SH-SY5Y (cell line): ENCODE results near the gene UBAC1.

ENCODE experiments used
- GATA2 ChIP-seq: IDR thresholded peaks from 2 replicates; pipeline ENCODE4 v1.6.1; 2011; ENCODE audit warnings: mild to moderate bottlenecking, low read depth, low read length
- GATA3 ChIP-seq: IDR thresholded peaks from 2 replicates; pipeline ENCODE4 v1.6.1; 2011; ENCODE audit warnings: low read depth, mild to moderate bottlenecking, low read length, moderate library complexity

UBAC1 gene

DNA sequence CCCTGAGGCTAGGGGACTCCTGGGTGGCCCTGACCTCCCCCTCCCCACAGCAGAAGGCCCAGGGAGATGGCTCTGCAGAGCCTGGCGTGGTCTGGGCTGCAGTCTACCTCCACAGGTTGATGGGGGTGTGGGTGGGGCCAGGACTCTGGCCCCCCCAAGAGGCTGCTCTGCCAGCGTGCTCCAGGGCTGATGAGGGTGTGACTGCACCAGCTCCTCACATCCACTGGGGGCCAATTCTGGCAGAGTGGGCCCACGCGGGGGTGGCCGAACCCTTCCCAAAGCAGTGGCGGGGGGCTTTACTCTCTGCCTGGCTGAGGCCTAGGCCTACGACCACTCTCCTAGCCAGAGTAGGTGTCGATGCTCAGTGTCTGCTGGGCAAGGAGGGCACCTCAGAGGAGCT, 28.0 kb upstream of the UBAC1 start:
- TF ChIP-seq GATA2 (no peak), GATA3 (no peak)

DNA sequence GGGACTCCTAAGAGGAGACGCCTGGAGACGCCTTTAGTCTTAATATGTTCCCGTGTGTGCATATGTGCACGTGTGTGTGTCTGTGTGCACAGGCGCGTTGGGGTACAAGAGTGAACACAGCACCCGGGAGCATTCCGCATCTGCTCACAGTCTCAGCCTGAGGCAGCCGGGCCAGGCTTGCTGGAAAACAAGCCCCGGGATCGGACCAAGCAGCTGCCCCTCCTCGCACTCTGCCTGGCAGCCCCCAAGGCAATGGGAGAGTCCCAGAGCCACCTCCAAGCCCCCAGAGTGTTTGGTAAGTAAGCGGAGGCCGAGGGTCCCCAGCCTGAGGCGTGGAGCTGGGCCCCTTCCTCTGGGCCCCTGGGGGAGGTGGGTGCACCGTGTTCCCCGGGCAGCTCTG, 27.3 kb upstream of the UBAC1 start:
- TF ChIP-seq GATA2, result no peak
- TF ChIP-seq GATA3, result no peak

GRCh38 chr9:135987838-135988404, 26.7 kb upstream of the UBAC1 start:
- TF ChIP-seq GATA2, result no peak
- TF ChIP-seq GATA3, result no peak

- TF ChIP-seq GATA3 (no peak), GATA2 (no peak)
Observed at GRCh38 chr9:135986605-135987004, 25.4 kb upstream of the UBAC1 start.

DNA sequence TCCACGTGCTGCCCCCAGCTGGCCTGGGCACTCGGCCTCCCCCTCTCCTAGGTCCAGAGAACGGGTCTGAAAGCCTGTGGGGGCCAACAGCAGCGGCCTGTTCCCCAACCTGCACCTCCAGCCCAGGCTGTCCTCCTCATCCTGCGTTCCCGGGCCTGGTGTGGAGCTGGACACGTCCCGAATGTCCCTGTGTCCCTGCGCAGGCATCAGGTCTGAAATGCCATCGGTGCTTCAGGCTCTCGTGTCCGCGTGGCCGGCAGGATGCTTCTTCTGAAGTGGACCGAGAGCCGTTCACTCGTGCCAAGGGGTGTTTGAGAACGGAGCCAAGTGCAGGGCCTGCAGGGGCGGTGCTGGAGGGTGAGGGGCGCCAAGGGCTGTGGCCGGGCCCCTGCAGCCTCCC, 24.7 kb upstream of the UBAC1 start:
- TF ChIP-seq GATA2 (no peak), GATA3 (no peak)

- TF ChIP-seq GATA2 (no peak), GATA3 (no peak)
Observed at GRCh38 chr9:135985459-135985774, 24.2 kb upstream of the UBAC1 start.

GRCh38 chr9:135984072-135984710, 23.0 kb upstream of the UBAC1 start:
- TF ChIP-seq GATA2 (no peak), GATA3 (no peak)

DNA sequence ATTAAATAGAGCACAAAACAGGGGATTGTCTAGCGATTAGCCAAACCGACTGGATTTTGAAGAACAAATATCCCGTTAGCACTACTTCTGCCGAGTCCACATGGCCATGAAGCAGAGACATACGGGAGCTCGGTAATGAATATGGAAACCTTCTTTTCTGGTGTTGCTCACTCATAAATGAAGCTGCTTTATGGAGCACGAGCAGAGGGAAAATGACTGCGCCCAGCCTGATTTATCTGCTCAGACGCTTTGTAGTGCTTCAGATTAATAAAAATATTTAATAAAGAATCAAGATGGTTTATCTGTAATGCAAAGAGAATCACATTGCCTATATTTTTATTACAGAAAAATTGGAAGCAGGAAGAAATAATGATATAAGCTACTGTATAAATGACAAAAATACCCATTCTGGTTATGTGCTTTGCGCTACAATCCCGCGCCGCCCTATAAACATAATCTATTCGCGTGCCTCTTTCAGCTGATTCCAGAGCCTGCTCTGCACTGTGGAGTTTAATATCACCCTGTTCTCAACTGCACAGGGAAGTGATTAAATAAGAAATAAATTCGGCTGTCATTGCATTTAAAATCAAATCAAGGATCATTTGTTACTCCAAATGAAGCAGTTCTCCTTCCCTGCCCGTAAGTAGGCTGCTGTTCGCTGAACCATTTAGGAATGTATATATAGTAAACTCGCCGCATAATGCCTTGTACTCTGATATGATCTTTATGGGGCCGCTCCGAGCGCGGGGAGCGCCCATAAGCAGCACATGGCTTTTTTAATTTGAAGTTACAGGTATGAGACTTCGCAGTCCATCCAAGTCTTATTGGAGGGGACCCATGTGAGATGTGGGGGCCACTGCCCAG, 22.3 kb upstream of the UBAC1 start:
- TF ChIP-seq GATA3 (no peak), GATA2 (peak; percentile 78)

- TF ChIP-seq GATA3 (no peak), GATA2 (no peak)
Observed at GRCh38 chr9:135982499-135983207, 21.5 kb upstream of the UBAC1 start.

DNA sequence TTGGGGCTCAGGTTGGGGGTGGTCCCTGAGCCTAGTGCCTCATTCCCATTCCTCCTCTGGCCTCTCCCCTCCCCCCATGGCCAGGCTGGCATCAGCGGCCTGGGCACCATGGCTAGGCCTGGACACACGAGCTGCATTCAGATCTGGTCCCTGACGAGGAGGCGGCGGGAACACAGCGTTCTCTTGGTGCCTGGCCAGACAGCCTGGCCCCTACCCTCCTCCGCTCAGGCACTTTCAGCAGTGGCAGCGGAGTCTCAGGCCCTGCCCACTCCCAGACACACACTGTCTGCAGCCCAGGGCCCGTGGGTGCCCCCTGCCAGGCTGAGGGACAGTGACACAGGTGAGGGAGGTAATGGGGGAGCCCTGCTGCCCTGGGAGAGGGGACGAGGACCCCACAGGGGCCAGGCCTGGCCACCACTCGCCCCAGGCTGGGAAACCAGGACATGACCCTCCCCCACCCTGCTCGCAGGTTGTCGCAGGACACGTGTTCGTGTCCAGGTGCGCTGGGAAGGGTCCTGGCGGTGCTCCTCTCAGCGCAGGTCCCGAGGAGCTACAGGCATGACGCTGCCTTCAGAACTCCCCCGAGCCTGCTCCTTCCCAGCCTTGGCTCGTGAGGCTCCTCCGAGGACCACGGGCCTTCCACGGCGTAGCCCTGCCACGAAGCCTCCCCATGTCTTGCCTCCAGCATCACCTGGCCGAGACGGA, 19.9 kb upstream of the UBAC1 start:
- TF ChIP-seq GATA2, result no peak
- TF ChIP-seq GATA3, result no peak

DNA sequence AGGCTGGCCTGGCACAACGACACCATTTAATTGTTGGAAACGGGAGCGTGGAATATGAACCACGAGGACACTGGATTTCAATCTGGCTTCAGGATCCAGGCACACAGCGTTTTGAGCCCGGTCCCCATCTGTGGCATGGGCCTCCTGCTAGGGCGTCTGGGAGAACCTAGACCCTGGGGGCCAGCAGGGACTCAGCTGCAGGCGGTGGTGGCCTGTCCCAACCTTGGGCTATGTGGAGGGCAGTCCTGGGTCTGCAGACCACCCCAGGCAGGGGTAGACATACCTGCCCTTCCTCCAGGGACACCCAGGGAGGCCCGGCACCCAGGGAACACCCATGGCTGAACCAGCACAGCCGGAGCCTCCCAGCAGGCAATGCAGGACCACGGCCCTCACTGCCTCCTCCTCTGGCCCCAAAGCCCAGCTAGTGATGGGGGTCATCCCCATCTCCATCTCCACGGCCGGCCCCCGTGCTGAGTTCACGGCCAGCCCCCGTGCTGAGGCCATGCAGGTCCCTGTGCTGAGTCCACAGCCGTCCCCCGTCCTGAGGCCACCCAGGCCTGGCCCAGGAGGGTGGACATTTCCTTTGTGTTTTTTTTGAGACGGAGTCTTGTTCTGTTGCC, 18.5 kb upstream of the UBAC1 start:
- TF ChIP-seq GATA2 (no peak), GATA3 (no peak)

DNA sequence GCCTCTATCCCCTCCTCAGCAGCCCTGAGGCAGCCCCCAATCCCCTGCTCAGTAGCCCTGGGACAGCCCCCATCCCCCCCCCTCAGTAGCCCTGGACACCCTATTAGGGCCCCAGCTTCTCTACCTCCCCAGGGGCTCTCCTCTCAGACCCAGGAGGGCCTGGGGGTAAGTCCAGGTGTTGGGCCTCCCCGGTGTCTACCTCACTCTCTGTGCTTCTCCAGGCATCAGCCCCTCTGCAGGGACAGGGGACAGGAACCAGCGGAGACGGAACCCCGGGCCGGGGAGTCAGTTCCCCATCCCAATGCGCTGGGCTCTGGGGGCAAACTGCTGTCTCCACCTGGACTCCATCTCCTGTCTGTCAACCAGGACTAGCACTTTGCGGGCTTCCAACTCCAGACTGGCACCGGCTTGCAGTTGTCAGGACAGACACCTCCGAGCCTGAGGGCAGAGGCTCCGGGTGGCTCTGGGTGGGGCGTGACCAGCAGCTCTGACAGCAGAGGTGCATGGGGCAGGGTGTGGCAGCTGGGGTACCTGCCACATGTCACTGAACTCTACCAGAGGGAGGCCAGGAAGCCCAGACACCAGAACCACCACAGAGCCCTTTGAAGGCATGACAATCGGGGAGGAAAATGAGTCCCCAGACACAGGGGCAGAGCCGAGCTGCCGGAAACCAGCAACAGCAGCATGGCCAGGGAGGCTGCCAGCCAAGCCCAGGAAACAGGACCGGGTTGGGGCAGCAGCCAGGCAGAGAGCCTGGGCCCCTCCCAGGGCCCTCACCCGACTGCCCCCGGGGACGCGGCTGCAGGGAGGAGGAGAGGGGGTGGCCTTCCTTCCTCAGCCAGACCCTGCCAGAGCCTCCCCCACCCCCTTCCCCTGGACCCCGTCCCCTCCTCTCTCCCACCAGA, 17.7 kb upstream of the UBAC1 start:
- TF ChIP-seq GATA3 (no peak), GATA2 (no peak)
